M059J (cell line): ENCODE data around the gene RCSD1. TPM values are rescaled to one million over a fixed set of nuclear protein-coding genes. Genes with fewer than 3 reads are reported as not detected.
"Not testable (repeated sequence)": the region's sequence is repeated elsewhere in the genome, so short reads cannot be mapped to it uniquely, and the experiment has no call there.

Experiments used
- DNase-seq: peaks from one replicate; pipeline ENCODE4 v3.0.0-alpha.2; 2012; ENCODE audit warnings: low read depth
- total RNA-seq: library from RNA; depleted of rRNA; stranded (reverse); fragments of >200 nt; shearing (Covaris generic); gene quantifications from 2 replicates; pipeline ENCODE4 v1.2.3, GENCODE V29; 2014; rRNA removed

RCSD1 gene
- total RNA-seq, 1 experiment from 2014 or later = 0.81 TPM

GRCh38 chr1:167742392-167743057 is 112.5 kb downstream of the RCSD1 start:
- not testable (repeated sequence) for DNase-seq

DNA sequence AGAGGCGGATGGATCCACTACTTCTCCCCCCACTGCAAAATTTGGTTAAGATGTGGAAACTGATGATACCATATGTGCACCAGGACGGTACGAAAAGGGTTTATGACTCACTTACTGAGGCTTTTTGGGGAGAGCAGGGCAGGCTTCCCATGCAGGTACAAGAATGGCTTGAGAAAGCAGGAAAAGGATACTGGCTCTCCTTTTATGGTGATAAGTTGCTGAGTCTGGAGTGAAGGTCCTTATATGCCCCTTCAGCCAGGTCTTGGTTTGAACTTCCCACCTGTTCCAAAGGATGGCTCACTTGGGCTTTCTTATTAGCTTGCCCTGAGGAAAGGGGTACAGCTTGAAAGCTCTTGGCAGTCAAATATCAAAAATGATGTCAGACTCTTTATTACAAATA is 114.9 kb downstream of the RCSD1 start:
- no peak for DNase-seq

DNA sequence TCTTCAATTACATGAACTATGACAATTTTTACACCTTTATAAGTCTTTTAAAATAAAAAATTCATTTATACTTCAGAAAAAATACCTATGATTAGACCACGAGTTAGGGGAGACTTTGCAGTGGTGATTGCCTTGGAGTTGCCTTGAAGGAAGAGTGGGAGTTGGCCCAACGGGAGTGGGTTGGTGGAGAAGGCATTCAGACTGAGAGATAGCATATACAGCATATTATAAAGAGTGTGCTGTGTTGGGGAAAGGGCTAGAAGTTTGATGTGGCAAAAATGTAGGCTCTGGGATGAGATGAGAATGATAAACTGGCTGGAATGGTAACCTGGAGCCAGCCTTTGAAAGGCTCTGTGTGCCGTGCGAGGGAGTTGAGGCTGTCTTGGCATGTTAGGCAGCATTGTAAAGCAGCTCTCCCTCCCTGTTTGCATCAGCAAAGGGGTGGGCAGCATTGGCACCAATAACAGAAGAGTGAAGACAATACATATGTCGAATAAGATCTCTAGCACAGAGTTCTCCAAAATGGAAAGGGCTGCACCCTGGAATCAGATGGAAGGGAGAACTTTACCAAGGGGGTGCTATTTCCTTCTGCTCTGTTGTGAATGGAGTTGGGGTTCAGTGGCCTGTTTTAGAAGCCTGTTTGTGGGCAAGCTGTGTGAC is 116.1 kb downstream of the RCSD1 start:
- no peak for DNase-seq

GRCh38 chr1:167746988-167747655 is 117.1 kb downstream of the RCSD1 start:
- no peak for DNase-seq

DNA sequence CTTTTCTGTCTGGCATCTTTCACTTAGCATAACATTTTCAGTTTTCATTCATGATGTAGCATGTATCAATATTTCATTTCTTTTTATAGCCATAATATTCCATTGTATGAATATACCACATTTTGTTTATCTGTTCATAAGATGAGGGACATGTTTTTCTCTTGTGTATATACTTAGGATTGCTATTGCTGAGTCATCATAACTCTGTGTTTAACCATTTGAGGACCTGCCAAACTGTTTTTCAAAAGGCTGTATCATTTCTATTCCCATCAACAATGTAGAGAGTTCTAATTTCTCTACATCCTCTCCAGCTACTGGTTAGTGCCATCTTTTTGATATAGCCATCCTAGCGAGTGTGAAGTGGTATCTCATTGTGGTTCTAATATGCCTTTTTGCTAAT is 118.0 kb downstream of the RCSD1 start:
- no peak for DNase-seq

DNA sequence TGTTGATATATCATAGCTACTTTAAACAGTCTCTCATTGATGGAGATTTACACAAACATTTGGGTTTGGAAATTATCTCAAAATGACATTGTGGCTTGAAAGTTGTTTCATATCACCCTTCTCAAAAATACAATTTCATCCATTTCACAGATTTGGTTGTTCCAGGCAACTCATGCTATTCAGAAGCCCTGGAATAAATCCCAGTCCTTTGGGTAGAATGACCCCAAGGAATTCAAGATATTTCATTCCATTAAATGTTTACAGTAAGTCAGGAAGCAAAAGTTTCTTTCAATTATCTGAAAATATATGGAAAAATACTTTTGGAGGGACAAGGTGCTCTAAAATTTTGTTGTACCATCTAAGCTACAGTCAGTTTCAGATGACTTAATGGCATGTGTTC is 118.9 kb downstream of the RCSD1 start:
- DNase-seq = peak; percentile 39

DNA sequence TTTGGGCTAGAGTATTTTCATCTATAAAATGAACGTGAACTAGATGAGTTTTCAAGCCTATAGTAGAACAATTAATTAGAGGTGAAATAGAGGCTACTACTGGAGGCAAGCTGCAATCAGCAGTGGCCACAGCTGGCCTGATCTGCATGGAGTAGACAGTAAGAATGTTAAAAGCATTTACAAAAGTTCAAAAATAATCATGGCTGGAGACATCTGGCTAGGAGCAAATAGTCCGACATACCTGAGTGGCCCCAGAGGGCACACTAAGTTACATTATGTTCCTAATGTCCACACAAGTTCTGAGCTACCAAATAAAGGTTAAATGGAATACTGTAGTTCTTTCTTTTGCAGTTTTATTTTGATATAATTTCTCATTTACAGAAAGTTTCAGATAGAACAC is 119.7 kb downstream of the RCSD1 start:
- no peak for DNase-seq

DNA sequence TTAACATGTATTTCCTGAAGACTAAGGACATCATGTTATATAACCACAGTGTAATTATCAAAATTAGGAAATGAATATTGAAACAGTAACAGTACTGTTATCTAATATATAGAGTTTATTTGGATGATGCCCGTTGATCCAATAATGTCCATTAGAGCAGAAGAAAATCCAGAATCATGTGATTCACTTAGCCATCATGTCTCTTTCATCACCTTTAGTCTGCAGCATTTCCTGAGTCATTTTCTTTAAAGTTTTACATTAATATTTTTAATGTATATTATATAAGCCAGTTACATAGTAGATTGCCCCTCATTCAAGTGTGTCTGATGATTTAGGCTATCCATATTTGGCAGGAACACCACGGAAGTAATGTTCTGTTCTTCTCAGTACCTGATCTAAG is 120.6 kb downstream of the RCSD1 start:
- DNase-seq = no peak

- no peak for DNase-seq
Observed at GRCh38 chr1:167751676-167752075, 121.6 kb downstream of the RCSD1 start.

DNA sequence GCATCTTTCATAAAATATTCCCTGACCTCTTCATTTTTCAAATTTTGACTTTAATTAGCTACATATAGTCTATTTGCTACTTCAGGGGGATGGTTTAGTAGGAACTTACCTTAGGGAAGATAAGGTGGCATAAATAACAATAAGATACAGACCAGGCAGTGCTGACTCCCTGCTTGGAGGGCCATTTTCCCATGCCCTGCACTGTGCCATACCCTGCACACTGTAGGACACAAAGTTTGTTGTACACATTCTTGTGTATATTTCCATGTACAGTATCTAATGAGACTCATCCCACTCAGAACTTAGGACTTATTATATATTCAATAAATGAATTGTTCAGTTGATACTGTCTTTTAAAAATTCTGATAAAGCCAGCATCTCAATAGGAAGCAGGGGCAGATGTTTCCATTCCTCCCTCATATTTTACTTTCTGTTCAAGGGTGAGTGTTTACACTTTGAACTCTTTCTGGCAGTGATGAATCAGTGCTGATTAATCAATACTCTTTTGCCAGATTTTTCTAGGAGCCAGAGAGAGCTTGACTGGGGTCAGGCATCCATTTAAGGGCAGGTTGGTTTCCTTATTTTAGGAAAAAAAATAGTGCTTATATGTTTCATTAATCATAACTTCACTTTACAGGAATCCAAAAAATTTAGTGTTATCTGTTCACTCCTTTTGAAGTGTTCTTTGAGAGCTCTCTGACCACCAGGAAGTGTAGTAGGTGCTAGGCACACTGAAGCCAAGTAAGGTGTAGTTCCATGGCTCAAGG is 122.4 kb downstream of the RCSD1 start:
- peak; percentile 30 for DNase-seq

DNA sequence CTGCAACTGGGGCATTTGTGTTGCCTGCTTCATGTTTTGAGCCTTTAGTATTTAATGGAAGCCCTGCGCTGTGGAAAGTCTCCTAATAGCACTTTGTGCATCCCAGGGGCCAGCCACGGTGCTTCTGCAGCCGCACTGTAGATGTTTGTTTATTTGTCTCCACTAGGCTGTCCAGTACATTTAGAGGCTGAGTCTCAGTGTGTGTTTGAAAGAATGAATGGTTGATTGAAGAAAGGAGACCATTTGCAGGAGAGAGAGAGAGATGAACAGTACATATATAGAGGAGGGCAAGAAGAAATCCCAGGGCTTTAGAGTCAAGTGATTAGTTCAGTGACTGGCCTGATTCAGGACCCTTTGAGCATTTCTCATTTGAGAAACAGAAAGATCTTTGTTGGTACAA is 125.6 kb downstream of the RCSD1 start:
- DNase-seq = no peak

Other genes with a start within 250 kb of the RCSD1 start
- not detected in 2 replicates for gene CD247, start 111.7 kb upstream of the RCSD1 start, total RNA-seq
- 74.8 and 81.5 TPM in 2 replicates for gene CREG1, start 76.5 kb upstream of the RCSD1 start, total RNA-seq
- gene MPZL1, start 91.8 kb downstream of the RCSD1 start, total RNA-seq = 79.3 and 110 TPM in 2 replicates